CD4-positive, CD25-positive, alpha-beta regulatory T cell (primary cell): ENCODE measurements around the gene ACSF2. TPM values are rescaled to one million over a fixed set of nuclear protein-coding genes. Genes with fewer than 3 reads are reported as not detected.

Source experiments
- ATAC-seq, 2 donors: fragments of 150-1000 bp; cut with Tn5 transposase; one replicate each; pipeline ENCODE4 v1.10.0; 2021; ENCODE audit warnings: low read depth in 2 of 2, moderate number of reproducible peaks in 2 of 2, moderate library complexity in 1 of 2
- DNase-seq, 3 donors: peaks; one replicate each; pipeline versions ENCODE4 v3.0.0 to v3.0.0-alpha.2; 2012 to 2022; ENCODE audit warnings: mixed read lengths in 1 of 3
- H3K27ac ChIP-seq: one replicate; pipeline ENCODE4 v1.7.0; 2013; ENCODE audit warnings: mild to moderate bottlenecking, low read length; ENCODE audit not compliant: insufficient read depth, poor library complexity, severe bottlenecking
- H3K27me3 ChIP-seq: one replicate; pipeline ENCODE4 v1.7.0; 2013; ENCODE audit warnings: low read length; ENCODE audit not compliant: control insufficient read depth, insufficient read depth
- H3K36me3 ChIP-seq: one replicate; pipeline ENCODE4 v1.7.0; 2013; ENCODE audit warnings: mild to moderate bottlenecking, low read length, moderate library complexity; ENCODE audit not compliant: control insufficient read depth, insufficient read depth
- H3K4me1 ChIP-seq: 2 replicates; pipeline ENCODE4 v1.7.0; 2013; ENCODE audit warnings: mild to moderate bottlenecking, low read length; ENCODE audit not compliant: insufficient read depth, control insufficient read depth, poor library complexity, severe bottlenecking
- H3K4me3 ChIP-seq: one replicate; pipeline ENCODE4 v1.7.0; 2013; ENCODE audit warnings: low read depth, mild to moderate bottlenecking, low read length, moderate library complexity
- H3K9me3 ChIP-seq, 2 experiments: 1 replicate in 1 of 2; 2 replicates in 1 of 2; pipeline ENCODE4 v1.7.0; 2013; ENCODE audit warnings: low read length in 2 of 2, mild to moderate bottlenecking in 1 of 2, moderate library complexity in 1 of 2; ENCODE audit not compliant: control insufficient read depth in 2 of 2
- H3K27ac Mint-ChIP-seq, 3 donors: one replicate each; pipeline ENCODE4 v1.8.0; 2020 to 2022; ENCODE audit warnings: mild to moderate bottlenecking in 3 of 3, mixed read lengths in 3 of 3, moderate library complexity in 2 of 3
- H3K27me3 Mint-ChIP-seq: one replicate; pipeline ENCODE4 v1.8.0; 2022; ENCODE audit warnings: mild to moderate bottlenecking, mixed read lengths
- H3K36me3 Mint-ChIP-seq: one replicate; pipeline ENCODE4 v1.8.0; 2020; ENCODE audit warnings: mixed read lengths
- H3K4me1 Mint-ChIP-seq, 4 donors: one replicate each; pipeline ENCODE4 v1.8.0; 2020 to 2022; ENCODE audit warnings: mixed read lengths in 4 of 4, mild to moderate bottlenecking in 1 of 4
- H3K4me3 Mint-ChIP-seq, 4 donors: one replicate each; pipeline ENCODE4 v1.8.0; 2020 to 2022; ENCODE audit warnings: mild to moderate bottlenecking in 4 of 4, mixed read lengths in 4 of 4, moderate library complexity in 3 of 4
- H3K9me3 Mint-ChIP-seq, 7 donors: one replicate each; pipeline ENCODE4 v1.8.0; 2020 to 2022; ENCODE audit warnings: mixed read lengths in 7 of 7, mild to moderate bottlenecking in 3 of 7, moderate library complexity in 2 of 7
- polyA plus RNA-seq, 4 donors: library from polyadenylated mRNA; unstranded; fragments of 300-500 nt; fragmentation: Illumina TruSeq; gene quantifications; one replicate each; pipeline ENCODE4 v1.2.3, GENCODE V29; 2021
- total RNA-seq: library from RNA; stranded (reverse); gene quantifications from one replicate; pipeline ENCODE4 v1.2.3, GENCODE V29; 2022

The ACSF2 gene
- total and polyA plus RNA-seq, 5 donors from 2014 or later: 2.7 to 22.2 (median 4.0) TPM

DNA sequence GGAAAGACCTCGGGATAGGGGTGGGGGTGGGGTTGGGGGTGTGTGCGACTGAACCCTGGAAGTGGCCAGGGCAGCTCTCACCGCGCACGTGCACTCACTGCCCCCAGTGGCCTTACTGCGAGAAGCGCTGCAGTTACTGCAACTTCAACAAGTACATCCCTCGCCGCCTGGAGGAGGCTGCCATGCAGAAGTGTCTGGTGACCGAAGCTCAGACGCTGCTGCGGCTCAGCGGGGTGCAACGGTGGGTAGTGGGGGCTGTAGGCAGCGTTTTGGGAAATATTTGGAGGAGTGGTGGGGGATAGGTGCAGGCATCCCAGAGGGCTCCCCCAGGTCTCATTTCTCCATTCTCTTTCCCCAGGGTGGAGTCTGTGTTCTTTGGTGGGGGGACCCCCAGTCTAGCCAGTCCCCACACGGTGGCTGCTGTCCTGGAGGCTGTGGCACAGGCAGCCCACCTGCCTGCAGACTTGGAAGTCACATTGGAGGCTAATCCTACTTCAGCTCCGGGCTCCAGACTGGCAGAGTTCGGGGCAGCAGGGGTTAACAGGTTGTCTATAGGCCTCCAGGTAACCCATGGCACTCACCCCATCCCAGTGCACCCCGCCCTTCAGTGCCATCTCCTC is 53.6 kb downstream of the ACSF2 start:
- peaks cover 15% of the 10 kb centered on the region for H3K4me1 ChIP-seq
- H3K9me3 ChIP-seq: no peaks in the 10 kb centered on the region
- H3K27me3 ChIP-seq: no peaks in the 10 kb centered on the region
- Mint-ChIP-seq H3K27ac (peak overlapping the region; percentile 60 to 86 (median 80)), H3K4me1 (peaks cover 10 to 28% (median 15%) of the 10 kb centered on the region in 4 donors), H3K36me3 (peaks cover 12% of the 10 kb centered on the region), H3K9me3 (no peaks in the 10 kb centered on the region), H3K27me3 (peaks cover 13% of the 10 kb centered on the region), H3K4me3 (peak overlapping the region; percentile 87 to 95 (median 92))
- peak overlapping the region; percentile 96 for H3K4me3 ChIP-seq
- H3K36me3 ChIP-seq: peaks cover 22% of the 10 kb centered on the region
- ATAC-seq (peak; percentile 32 to 46), DNase-seq (peak; percentile 46 to 85 (median 63))
- peak overlapping the region; percentile 79 for H3K27ac ChIP-seq

GRCh38 chr17:50480142-50480764 is 54.2 kb downstream of the ACSF2 start:
- Histone ChIP-seq H3K27ac (no peak overlapping the region), H3K9me3 (no peaks in the 10 kb centered on the region), H3K4me1 (peaks cover 15% of the 10 kb centered on the region), H3K4me3 (no peak overlapping the region), H3K27me3 (no peaks in the 10 kb centered on the region), H3K36me3 (peaks cover 26% of the 10 kb centered on the region)
- DNase-seq (no peak), ATAC-seq (no peak)
- peaks cover 13% of the 10 kb centered on the region for H3K27me3 Mint-ChIP-seq
- peak overlapping the region; percentile 87 to 95 (median 92) for H3K4me3 Mint-ChIP-seq
- no peaks in the 10 kb centered on the region for H3K9me3 Mint-ChIP-seq
- peaks cover 15% of the 10 kb centered on the region for H3K36me3 Mint-ChIP-seq
- peak overlapping the region in 1 of 3 donors; percentile 11 for H3K27ac Mint-ChIP-seq
- peaks cover 10 to 28% (median 15%) of the 10 kb centered on the region in 4 donors for H3K4me1 Mint-ChIP-seq

DNA sequence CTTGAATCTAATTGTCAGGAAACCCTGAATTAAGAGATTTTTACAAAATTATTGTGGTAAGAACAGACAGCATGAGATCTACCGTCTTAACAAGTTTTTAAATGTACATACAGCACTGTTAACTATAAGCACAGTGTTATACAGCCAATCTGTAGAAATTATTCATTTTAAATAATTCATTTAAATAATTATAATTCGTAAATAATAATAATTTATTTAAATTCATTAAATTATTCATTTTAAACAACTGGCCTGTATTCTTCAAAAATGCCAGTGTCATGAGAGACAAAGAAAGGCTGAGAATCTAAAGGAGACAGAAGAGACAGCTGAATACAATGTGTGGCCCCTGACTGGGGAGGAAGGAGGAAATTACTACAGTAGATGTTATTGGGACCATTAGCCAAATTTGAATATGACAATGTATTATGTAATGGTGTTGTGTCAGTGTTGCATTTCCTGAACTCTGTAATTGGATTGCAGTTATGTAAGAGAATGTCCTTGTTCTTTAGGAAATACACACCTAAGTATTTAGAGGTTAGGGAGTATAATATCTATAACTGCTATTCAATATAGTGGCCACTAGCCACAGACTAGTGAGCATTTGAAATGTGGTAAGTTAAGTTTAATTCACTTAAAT is 55.0 kb downstream of the ACSF2 start:
- peaks cover 13% of the 10 kb centered on the region for H3K27me3 Mint-ChIP-seq
- peak overlapping the region in 1 of 3 donors; percentile 86 for H3K27ac Mint-ChIP-seq
- ATAC-seq (no peak), DNase-seq (no peak)
- H3K4me3 Mint-ChIP-seq: peak overlapping the region in 3 of 4 donors; percentile 50 to 94 (median 58)
- Histone ChIP-seq H3K4me3 (no peak overlapping the region), H3K27ac (no peak overlapping the region), H3K9me3 (no peaks in the 10 kb centered on the region), H3K27me3 (no peaks in the 10 kb centered on the region), H3K4me1 (peaks cover 15% of the 10 kb centered on the region), H3K36me3 (peaks cover 34% of the 10 kb centered on the region)
- H3K36me3 Mint-ChIP-seq: peaks cover 22% of the 10 kb centered on the region
- H3K9me3 Mint-ChIP-seq: no peaks in the 10 kb centered on the region
- peaks cover 10 to 28% (median 15%) of the 10 kb centered on the region in 4 donors for H3K4me1 Mint-ChIP-seq

- H3K4me3 ChIP-seq: no peak overlapping the region
- peaks cover 15% of the 10 kb centered on the region for H3K4me1 ChIP-seq
- peak overlapping the region in 1 of 3 donors; percentile 52 for H3K27ac Mint-ChIP-seq
- H3K27ac ChIP-seq: no peak overlapping the region
- H3K36me3 Mint-ChIP-seq: peaks cover 23% of the 10 kb centered on the region
- no peaks in the 10 kb centered on the region for H3K27me3 ChIP-seq
- H3K4me1 Mint-ChIP-seq: peaks cover 10 to 28% (median 15%) of the 10 kb centered on the region in 4 donors
- H3K9me3 ChIP-seq: no peaks in the 10 kb centered on the region
- DNase-seq (no peak), ATAC-seq (no peak)
- H3K36me3 ChIP-seq: peaks cover 35% of the 10 kb centered on the region
- no peak overlapping the region for H3K4me3 Mint-ChIP-seq
- H3K9me3 Mint-ChIP-seq: no peaks in the 10 kb centered on the region
- H3K27me3 Mint-ChIP-seq: peaks cover 8% of the 10 kb centered on the region
These were observed 55.6 kb downstream of the ACSF2 start for GRCh38 chr17:50481648-50482047.

- peaks cover 15% of the 10 kb centered on the region for H3K4me1 ChIP-seq
- Mint-ChIP-seq H3K27me3 (peaks cover 5% of the 10 kb centered on the region), H3K36me3 (peaks cover 23% of the 10 kb centered on the region), H3K27ac (peak overlapping the region in 1 of 3 donors; percentile 52), H3K4me3 (no peak overlapping the region), H3K4me1 (peaks cover 10 to 28% (median 15%) of the 10 kb centered on the region in 4 donors), H3K9me3 (no peaks in the 10 kb centered on the region)
- ATAC-seq (no peak), DNase-seq (no peak)
- no peaks in the 10 kb centered on the region for H3K9me3 ChIP-seq
- no peak overlapping the region for H3K4me3 ChIP-seq
- peak overlapping the region; percentile 14 for H3K27ac ChIP-seq
- no peaks in the 10 kb centered on the region for H3K27me3 ChIP-seq
- H3K36me3 ChIP-seq: peaks cover 35% of the 10 kb centered on the region
These were observed 56.1 kb downstream of the ACSF2 start for GRCh38 chr17:50482110-50482509.

DNA sequence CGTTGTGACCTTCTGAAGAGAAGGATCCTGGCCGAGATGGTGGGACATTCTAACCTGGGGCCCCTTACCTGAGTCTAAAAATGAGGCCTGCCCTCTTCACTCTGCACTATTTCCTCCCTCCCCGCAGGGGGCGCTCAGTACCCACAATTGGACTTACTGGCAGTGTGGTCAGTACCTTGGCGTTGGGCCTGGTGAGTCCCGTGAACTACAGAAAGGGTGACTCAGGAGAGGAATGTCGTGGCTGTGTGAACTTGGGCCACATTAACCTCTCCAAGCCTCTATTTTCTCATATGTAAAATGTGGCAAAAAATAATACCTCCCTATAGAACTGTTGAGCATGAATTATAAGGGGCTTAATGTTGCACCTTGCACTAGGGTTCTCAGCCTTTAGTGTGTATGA is 56.5 kb downstream of the ACSF2 start:
- Mint-ChIP-seq H3K27ac (peak overlapping the region in 2 of 3 donors; percentile 36 to 52), H3K27me3 (peaks cover 5% of the 10 kb centered on the region), H3K4me1 (peaks cover 10 to 28% (median 15%) of the 10 kb centered on the region in 4 donors), H3K36me3 (peaks cover 23% of the 10 kb centered on the region), H3K9me3 (no peaks in the 10 kb centered on the region), H3K4me3 (peak overlapping the region in 1 of 4 donors; percentile 6)
- Histone ChIP-seq H3K27ac (peak overlapping the region; percentile 14), H3K36me3 (peaks cover 38% of the 10 kb centered on the region), H3K27me3 (no peaks in the 10 kb centered on the region), H3K4me3 (no peak overlapping the region), H3K9me3 (no peaks in the 10 kb centered on the region), H3K4me1 (peaks cover 15% of the 10 kb centered on the region)
- ATAC-seq (no peak), DNase-seq (peak; percentile 54 to 74 (median 67))

DNA sequence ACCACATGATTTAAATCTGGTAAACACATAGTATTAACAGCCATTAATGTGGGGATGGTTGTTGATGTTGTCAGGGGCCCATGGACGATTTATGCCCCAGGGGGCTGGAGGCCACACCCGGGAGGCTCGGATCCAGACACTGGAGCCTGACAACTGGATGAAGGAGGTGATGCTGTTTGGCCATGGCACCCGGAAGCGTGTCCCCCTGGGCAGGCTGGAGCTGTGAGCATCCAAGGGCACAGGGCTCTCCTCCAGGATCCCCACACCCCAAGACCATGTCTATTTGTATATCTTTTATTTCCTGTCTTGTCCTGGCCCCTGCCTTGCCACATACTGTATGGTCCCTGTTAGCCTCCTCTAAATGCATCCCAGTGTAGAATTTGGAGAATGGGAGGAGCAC is 57.2 kb downstream of the ACSF2 start:
- ATAC-seq (no peak), DNase-seq (no peak)
- H3K4me1 ChIP-seq: peaks cover 12% of the 10 kb centered on the region
- H3K27me3 ChIP-seq: no peaks in the 10 kb centered on the region
- Mint-ChIP-seq H3K4me3 (no peak overlapping the region), H3K9me3 (no peaks in the 10 kb centered on the region), H3K36me3 (peaks cover 23% of the 10 kb centered on the region), H3K27ac (peak overlapping the region in 1 of 3 donors; percentile 52), H3K4me1 (peaks cover 7 to 24% (median 14%) of the 10 kb centered on the region in 4 donors), H3K27me3 (peaks cover 2% of the 10 kb centered on the region)
- no peak overlapping the region for H3K4me3 ChIP-seq
- H3K9me3 ChIP-seq: no peaks in the 10 kb centered on the region
- H3K27ac ChIP-seq: no peak overlapping the region
- H3K36me3 ChIP-seq: peaks cover 40% of the 10 kb centered on the region
